ENCODE results near the gene FUT4.

GRCh38 chr11:94526645-94527438 lies 16.9 kb upstream of the FUT4 start:
- TF ChIP-seq GATA3 (IDR thresholded peaks at IDR 0.05; ENCODE audit: low read depth, low read length) (no peak), GATA2 (IDR thresholded peaks at IDR 0.05; ENCODE audit: low read depth, low read length) (no peak)

Data from SH-SY5Y (cell line).